ENCODE data around the gene HTT-AS. TPM values are rescaled to one million over a fixed set of nuclear protein-coding genes. Genes with fewer than 3 reads are reported as not detected.

Gene HTT-AS
- total RNA-seq, 4 donors from 2014 or later: not detected

DNA sequence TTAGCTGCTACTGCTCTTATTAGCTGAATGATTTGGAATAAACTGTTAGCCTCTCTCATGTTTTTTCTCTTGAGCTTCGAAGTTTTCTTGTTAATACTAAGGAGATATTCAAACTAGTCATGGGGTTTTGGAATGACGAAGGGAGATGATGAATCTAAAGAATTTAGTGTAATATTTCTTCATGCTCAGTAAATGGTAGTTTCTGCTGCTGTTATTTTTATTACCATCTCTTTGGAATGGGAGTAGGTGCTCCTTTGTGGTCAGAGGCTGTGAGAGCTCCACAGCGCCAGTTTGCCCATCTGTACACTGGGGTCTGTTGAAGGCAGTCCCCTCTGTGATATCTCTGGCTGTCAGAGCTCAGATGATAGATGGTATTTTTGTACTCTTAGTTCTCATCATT, 33.9 kb upstream of the HTT-AS start:
- TF ChIP-seq EP300 (IDR thresholded peaks at IDR 0.05) (no peak), POLR2AphosphoS5 (IDR thresholded peaks at IDR 0.05) (no peak), POLR2A (IDR thresholded peaks at IDR 0.05; ENCODE audit: low read depth) (no peak)
- TF ChIP-seq, protein P1, sequence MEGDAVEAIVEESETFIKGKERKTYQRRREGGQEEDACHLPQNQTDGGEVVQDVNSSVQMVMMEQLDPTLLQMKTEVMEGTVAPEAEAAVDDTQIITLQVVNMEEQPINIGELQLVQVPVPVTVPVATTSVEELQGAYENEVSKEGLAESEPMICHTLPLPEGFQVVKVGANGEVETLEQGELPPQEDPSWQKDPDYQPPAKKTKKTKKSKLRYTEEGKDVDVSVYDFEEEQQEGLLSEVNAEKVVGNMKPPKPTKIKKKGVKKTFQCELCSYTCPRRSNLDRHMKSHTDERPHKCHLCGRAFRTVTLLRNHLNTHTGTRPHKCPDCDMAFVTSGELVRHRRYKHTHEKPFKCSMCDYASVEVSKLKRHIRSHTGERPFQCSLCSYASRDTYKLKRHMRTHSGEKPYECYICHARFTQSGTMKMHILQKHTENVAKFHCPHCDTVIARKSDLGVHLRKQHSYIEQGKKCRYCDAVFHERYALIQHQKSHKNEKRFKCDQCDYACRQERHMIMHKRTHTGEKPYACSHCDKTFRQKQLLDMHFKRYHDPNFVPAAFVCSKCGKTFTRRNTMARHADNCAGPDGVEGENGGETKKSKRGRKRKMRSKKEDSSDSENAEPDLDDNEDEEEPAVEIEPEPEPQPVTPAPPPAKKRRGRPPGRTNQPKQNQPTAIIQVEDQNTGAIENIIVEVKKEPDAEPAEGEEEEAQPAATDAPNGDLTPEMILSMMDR (IDR thresholded peaks at IDR 0.05): no peak
- Histone ChIP-seq H3K9me3 (no peaks in the 10 kb centered on the region), H3K36me3 (peaks cover 0 to 59% (median 30%) of the 10 kb centered on the region in 4 donors), H3K4me1 (peaks cover 40 to 70% (median 63%) of the 10 kb centered on the region in 4 donors), H3K4me3 (no peak overlapping the region), H3K27ac (replicated peaks in 1 of 4) (peak overlapping the region; percentile 73 to 83 (median 78)), H3K27me3 (no peaks in the 10 kb centered on the region)
- intact Hi-C loops (cut with DNase I): loop anchor here (2.0 to 10.0 kb wide), 2 partner anchors 15 to 97 kb away; no protein-coding TSS in a partner anchor
- DNase-seq (ENCODE audit: extremely low spot score): no peak
- WGBS: 57% methylated on average over 3 of the region's 3 CpGs

DNA sequence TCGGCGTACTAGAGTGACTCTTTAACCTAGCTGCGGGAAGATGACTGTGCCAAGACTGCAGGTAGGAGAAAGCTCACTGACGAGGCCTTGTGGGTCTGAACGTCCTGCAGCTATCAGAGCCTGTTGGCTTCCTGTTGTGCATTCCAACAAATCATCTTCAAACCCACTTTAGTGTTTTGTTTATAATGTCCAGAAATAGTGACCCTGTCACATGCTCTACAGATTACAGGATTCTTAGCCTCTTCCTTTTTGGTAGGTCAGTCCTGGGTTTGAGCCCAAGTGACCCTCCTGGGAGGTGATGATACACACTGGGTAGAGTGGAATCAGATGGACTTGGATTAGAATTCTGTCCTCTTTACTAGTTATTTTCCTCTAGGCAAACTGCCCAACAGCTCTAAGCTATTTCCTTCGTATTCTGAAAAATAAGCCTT, 33.4 kb upstream of the HTT-AS start:
- H3K27me3 ChIP-seq: no peaks in the 10 kb centered on the region
- intact Hi-C loops (cut with DNase I): loop anchor here (2.0 to 10.0 kb wide), 3 partner anchors 15 to 97 kb away; no protein-coding TSS in a partner anchor
- peak overlapping the region; percentile 73 to 83 (median 78) for H3K27ac ChIP-seq (replicated peaks in 1 of 4)

DNA sequence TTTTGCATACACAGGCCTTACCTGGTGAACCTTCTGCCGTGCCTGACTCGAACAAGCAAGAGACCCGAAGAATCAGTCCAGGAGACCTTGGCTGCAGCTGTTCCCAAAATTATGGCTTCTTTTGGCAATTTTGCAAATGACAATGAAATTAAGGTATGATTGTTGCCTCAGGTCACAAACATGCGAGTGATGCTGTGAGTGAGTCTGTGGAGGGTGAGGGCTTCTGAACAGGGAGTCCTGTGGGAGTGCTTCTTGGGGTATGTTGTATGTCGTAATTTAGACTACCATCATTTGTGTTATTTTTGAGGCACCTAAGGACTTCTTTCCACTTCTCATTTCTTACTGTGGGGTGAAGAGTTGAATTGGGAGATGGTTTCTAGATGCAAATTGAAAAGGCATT, 32.9 kb upstream of the HTT-AS start:
- TF ChIP-seq EP300 (IDR thresholded peaks at IDR 0.05) (no peak), POLR2A (IDR thresholded peaks at IDR 0.05; ENCODE audit: low read depth) (no peak), POLR2AphosphoS5 (IDR thresholded peaks at IDR 0.05) (no peak)
- TF ChIP-seq, protein P1 (IDR thresholded peaks at IDR 0.05): no peak
- no peak for DNase-seq (ENCODE audit: extremely low spot score)
- WGBS: 81% methylated on average over 5 of the region's 5 CpGs
- Histone ChIP-seq H3K4me1 (peaks cover 31 to 61% (median 54%) of the 10 kb centered on the region in 4 donors), H3K4me3 (no peak overlapping the region), H3K27ac (replicated peaks in 1 of 4) (peak overlapping the region; percentile 73 to 83 (median 78)), H3K36me3 (peaks cover 0 to 62% (median 36%) of the 10 kb centered on the region in 4 donors), H3K9me3 (no peaks in the 10 kb centered on the region), H3K27me3 (no peaks in the 10 kb centered on the region)
- intact Hi-C loops (cut with DNase I): loop anchor here (2.0 to 10.0 kb wide), 2 partner anchors 28 to 98 kb away; no protein-coding TSS in a partner anchor

More for the DNA sequence above, 33.4 kb upstream of the HTT-AS start:
- Histone ChIP-seq H3K4me3 (no peak overlapping the region), H3K9me3 (no peaks in the 10 kb centered on the region), H3K36me3 (peaks cover 0 to 60% (median 32%) of the 10 kb centered on the region in 4 donors), H3K4me1 (peaks cover 35 to 65% (median 58%) of the 10 kb centered on the region in 4 donors)
- WGBS: 33% methylated on average over 6 of the region's 6 CpGs
- TF ChIP-seq, protein P1 (IDR thresholded peaks at IDR 0.05): no peak
- TF ChIP-seq POLR2A (IDR thresholded peaks at IDR 0.05; ENCODE audit: low read depth): no peak
- peak in 1 of 2 donors; percentile 8 for TF ChIP-seq POLR2AphosphoS5 (IDR thresholded peaks at IDR 0.05)
- no peak for TF ChIP-seq EP300 (IDR thresholded peaks at IDR 0.05)
- no peak for DNase-seq (ENCODE audit: extremely low spot score)

DNA sequence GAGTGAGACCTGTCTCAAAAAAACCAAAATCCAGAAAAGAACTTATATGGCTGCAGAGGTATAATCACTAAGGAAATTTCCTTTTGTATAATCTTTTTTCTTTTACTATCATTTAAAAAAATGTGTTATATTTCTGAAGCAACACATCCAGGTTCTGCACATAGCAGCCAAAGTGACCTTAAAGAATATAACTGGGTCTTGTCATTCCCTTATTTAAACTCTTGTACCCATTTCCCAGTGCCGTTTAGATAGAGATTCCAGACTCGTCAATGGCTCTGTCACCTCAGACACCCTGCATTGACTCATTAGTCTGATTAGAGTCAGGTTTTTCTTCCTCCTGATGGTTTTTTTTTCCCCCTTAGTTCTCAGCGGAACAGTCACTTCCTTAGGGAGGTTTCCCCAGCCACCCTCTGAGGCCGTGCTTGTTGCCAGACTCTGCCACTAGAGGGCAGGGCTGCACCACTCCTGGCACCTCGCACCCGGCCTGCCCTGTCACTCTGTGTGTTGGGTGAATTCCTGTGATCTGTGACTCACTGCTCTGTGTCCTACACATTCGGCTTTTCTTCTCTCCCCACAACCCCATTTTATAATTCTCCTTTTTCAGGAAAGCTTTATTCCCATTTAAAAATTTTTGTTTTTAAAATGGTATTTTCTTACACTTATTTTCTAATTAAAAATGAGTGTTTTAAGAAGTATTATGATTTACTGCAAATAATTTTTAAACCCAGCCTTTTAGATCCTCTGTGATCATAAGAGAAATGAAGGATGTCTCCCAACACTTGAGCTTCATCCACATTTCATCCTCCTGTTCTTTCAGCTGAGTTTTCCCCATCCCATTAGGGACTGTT, 32.2 kb upstream of the HTT-AS start:
- peaks cover 24 to 53% (median 46%) of the 10 kb centered on the region in 4 donors for H3K4me1 ChIP-seq
- peaks cover 0 to 69% (median 43%) of the 10 kb centered on the region in 4 donors for H3K36me3 ChIP-seq
- peak overlapping the region; percentile 73 to 83 (median 78) for H3K27ac ChIP-seq (replicated peaks in 1 of 4)
- no peaks in the 10 kb centered on the region for H3K9me3 ChIP-seq
- H3K27me3 ChIP-seq: no peaks in the 10 kb centered on the region
- intact Hi-C loops (cut with DNase I): loop anchor here (2.0 to 10.0 kb wide), 2 partner anchors 28 to 98 kb away; no protein-coding TSS in a partner anchor
- peak; percentile 98 for DNase-seq (ENCODE audit: extremely low spot score)
- no peak overlapping the region for H3K4me3 ChIP-seq
- TF ChIP-seq POLR2A (IDR thresholded peaks at IDR 0.05; ENCODE audit: low read depth): no peak
- no peak for TF ChIP-seq EP300 (IDR thresholded peaks at IDR 0.05)
- TF ChIP-seq, protein P1 (IDR thresholded peaks at IDR 0.05): peak; percentile 95 to 99 (median 98)
- peak; percentile 73 to 80 for TF ChIP-seq POLR2AphosphoS5 (IDR thresholded peaks at IDR 0.05)
- WGBS: 6% methylated on average over 7 of the region's 7 CpGs

Measured in esophagus muscularis mucosa (tissue), 4 donors.